Activated CD4-positive, alpha-beta T cell treated with anti-CD3 and anti-CD28 coated beads for 1 hour (primary cell): ENCODE data around the gene CTSL.

Experiments used
- DNase-seq: peaks from one replicate; pipeline ENCODE4 v3.0.0-alpha.2; 2020

Gene CTSL

GRCh38 chr9:87701491-87701890 lies 24.4 kb upstream of the CTSL start:
- no peak for DNase-seq

DNA sequence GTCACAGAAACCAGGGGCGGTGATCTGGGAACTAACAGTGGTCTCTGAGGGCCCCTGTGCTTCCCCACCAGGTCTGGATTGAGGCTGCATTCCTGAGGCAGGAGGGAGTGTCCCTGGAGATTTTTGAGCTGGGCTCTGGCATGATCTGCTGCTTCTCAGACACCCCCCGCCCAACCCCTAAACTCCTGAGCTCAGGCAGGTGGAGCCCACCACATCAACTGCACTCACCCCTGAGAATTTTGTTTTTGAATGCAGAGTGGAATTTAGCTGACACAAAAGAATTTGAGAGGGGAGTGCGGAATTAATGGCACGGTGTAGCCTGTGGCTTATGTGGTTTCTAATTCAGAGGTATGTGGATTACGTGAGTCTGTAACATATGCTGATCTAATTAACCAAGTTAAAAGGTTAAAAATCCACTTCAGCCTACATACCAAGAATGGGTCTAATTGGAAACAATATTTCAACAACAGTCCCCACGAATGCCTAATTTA lies 23.9 kb upstream of the CTSL start:
- DNase-seq: no peak

DNA sequence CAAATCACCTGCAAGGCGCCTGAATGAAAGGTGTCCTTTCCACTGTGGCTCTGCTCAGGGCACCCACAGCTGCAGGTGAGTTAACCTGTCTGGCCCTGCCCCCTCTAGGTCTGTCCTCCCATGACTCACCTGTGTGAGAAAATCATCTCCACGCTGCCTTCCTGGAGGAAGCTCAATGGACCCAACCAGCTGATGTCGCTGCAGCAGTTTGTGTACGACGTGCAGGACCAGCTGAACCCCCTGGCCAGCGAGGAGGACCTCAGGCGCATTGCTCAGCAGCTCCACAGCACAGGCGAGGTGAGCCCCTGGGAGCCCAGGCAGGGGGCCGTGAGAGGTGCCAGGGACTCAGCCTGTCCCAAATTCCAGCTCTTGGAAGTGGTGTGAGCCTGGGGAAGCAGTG lies 23.0 kb upstream of the CTSL start:
- DNase-seq: no peak

- no peak for DNase-seq
Observed at GRCh38 chr9:87703636-87704276, 22.2 kb upstream of the CTSL start.

GRCh38 chr9:87704342-87704741 lies 21.6 kb upstream of the CTSL start:
- DNase-seq: no peak

DNA sequence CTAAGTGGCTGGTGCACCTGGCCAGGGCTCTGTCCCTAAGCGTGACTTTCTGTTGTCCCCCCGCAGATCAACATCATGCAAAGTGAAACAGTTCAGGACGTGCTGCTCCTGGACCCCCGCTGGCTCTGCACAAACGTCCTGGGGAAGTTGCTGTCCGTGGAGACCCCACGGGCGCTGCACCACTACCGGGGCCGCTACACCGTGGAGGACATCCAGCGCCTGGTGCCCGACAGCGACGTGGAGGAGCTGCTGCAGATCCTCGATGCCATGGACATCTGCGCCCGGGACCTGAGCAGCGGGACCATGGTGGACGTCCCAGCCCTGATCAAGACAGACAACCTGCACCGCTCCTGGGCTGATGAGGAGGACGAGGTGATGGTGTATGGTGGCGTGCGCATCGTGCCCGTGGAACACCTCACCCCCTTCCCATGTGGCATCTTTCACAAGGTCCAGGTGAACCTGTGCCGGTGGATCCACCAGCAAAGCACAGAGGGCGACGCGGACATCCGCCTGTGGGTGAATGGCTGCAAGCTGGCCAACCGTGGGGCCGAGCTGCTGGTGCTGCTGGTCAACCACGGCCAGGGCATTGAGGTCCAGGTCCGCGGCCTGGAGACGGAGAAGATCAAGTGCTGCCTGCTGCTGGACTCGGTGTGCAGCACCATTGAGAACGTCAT lies 19.7 kb upstream of the CTSL start:
- DNase-seq: no peak

- DNase-seq: no peak
Observed at GRCh38 chr9:87707805-87708506, 18.0 kb upstream of the CTSL start.

GRCh38 chr9:87708546-87708945 lies 17.4 kb upstream of the CTSL start:
- no peak for DNase-seq

DNA sequence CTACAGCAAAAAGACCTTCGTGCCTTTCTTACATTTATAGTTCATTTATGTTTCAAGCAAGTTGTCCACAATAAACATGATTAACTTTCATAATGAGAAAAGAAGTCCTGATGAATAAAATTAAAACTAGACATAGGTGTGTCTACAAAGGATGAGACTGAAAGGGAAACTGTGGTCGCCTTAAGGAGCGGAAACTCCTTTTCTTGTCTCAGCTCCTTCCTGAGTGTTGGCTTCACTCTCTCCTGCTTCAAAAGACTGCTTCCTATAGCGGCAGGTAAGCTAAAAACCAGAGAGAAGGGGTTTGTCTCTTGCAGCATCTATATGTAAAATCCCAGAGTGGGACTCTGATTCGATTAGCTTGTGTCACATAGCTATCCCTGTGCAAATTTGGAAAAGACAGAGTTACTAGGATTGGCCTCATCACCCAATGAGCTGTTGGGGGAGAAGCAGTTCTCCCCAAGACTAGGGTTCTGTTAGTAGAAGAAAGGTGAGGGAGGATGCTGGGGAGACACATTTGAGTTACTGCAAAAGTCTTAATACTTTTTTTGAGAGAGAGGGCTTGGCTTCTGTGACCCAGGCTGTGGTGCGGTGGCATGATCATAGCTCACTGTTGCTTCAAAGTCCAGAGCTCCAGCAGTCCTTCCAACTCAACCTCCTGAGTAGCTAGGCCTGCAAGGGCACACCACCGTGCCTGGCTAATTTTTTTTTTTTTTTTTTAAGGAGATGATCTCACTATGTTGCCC lies 16.8 kb upstream of the CTSL start:
- no peak for DNase-seq

- no peak for DNase-seq
Observed at GRCh38 chr9:87710443-87710842, 15.5 kb upstream of the CTSL start.

DNA sequence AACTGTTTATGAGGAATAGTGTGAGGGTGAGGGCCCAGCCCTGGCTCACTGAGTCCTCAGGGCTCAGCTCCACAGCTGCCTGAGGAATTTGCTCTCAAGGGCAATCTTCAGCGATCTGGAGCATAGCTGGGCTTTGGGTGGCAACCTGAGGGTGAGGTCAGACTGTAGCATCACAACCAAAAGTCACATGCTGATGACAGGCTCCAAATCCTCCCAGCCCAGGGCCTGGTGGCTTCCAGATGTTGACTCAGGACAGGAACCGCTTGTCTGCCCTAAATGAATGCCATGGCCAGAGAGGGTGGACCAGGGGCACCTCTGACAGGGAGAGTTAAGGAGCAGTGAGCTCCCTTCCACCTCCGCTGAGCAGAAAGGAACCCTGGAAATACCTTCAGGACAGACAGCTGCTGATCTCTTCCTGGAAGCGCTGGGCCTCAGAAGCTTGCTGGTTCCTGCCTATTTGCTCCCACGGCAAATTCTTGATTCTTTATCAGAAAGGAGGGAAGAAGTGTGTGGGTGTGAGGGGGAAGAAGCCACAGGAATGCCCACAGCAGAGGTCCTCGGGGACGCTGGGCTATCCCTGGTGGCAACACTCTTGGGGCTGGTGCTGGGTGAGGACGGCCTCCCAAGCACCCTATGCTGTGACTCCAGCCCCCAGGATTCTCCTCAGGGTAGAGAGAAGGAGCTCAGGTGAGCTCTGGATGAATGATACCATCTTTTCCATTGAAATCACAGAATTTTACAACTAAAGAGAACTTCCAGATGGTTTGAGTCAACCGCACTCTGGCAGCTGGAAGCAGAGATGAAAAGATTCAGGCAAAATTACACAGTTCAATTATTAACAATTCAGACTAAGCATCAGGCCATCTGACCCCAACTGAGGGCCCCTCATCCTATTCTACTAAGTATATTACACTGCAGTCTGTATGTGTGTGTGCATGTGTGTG lies 13.8 kb upstream of the CTSL start:
- no peak for DNase-seq

GRCh38 chr9:87712801-87713277 lies 13.1 kb upstream of the CTSL start:
- no peak for DNase-seq

GRCh38 chr9:87713278-87713987 lies 12.5 kb upstream of the CTSL start:
- no peak for DNase-seq

DNA sequence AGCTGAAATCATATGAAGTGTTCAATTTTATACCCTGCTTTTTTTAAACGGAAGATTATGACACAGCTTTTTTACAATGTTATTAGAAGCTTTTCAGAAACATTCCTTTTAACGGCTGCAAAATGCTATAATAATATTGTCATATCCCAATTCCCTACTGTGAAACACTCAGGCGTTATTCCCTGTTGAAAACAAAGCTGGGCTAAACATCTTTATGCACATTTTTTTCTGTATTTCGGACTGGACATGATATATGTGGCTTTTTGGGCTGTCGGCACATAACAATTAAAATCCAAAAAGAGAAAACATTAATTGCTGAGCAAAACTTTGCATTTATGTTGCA lies 12.0 kb upstream of the CTSL start:
- DNase-seq: no peak

DNA sequence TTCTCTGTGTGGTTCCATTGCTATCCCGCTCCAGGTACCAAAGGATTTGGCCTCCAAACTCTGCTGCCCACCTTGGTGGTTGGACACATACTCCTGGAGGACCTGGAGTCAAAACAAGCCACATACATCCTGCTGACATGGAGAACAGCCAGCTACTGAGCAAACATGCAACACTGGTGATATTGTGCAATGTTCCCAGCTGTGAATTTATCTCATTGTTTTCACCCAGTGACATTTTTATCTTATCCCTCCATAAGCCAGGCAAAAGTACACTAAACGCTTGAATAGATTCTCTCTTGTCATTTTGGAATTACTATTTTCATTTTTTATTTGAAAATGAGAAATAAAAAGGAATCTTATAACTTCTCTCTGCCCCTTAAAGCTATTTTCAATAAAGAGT lies 11.1 kb upstream of the CTSL start:
- no peak for DNase-seq

DNA sequence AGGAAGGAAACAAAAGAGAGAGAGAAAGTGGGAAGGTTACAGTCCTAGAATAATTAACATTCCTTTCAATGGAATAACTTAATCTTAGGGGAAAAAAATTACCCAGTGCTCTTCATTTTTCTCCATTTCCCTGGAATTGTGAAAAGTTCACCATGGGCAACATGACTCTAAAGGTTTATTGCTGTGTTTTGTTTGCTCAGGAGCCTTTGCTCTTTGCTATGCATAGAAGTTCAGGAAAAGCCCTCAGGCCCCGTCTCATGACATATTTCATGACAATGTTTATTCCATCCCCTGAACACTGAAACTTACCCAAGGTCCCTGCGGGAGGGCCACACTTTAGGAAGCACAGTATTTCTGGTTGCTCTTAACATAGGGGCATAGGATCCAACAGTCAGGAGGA lies 9.8 kb upstream of the CTSL start:
- no peak for DNase-seq

DNA sequence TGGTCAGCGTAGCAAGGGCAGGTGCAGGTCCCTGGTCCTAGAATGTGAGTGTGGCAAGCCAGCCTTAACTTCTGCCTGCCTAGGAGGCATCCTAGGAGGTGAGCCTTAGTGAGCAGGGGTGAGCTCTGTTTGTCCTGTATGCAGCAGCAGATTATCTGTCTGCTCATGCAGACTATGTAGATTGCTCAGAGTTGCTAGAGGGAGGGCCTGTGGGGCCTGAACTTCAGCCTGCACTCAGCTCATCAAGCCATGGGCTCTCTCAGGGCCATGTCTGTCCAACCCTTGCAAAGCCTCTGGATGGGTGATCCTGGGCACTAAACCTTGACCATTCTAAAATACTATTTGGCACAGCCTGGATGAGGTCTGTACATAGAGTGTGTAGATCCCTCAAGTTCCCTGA lies 8.5 kb upstream of the CTSL start:
- DNase-seq: no peak

- no peak for DNase-seq
Observed at GRCh38 chr9:87718231-87718630, 7.7 kb upstream of the CTSL start.

DNA sequence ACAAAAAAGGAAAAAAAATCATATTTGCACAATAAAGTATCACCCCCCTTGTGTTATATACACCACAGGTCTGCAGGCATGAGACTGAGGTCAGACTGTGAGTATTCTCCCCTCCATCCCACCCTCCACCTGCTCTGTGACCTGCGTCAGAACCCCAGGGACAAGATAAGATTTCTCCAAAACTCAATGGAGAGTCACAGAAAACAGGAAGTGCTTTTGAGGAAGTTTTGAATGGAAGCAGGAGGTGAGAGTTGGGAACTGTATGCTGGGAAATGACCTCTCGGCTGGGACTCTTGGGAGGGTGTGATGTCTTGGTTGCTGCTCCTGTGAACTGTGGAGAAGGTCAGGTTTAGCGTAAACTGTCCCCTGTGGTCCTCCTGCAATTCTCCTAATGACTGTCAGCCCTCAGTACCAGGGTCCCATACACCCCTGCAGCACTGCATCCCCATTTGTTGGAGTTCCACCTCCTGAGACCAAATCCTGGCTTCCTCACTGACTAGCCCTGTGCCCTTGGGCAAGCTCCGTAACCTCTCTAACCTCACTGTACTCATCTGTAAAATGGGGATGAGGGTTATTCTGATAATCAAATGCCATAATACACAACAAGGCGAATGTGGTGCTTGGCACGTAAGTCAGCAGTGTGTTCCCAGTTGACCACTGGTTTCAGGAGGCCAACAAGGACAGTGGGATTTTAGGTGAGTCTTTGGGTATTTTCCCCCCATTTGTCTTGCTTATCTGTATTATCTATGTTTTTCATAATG lies 6.9 kb upstream of the CTSL start:
- no peak for DNase-seq

DNA sequence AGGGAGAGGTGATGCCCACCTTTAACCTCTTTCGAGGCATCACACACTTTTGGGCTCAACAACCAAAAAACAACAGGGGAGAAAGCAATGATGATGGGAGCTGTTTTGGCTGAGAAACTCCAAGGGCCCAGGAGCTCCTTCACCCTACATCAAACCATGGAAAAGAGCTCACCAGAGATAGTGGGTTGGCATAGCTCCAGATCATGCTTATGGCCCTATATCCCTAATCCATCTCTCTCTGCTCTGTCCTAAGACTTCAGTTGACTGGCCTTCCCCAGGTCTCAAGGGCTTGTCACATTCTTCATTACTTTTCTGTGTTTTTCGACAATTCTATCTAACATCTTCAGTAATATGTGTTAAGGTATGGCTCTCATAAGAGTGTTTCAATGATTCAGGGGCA lies 5.7 kb upstream of the CTSL start:
- DNase-seq: no peak
